Peyer's patch (tissue), 4 donors: Measurements from ENCODE around the gene GRIK3. TPM values are rescaled to one million over a fixed set of nuclear protein-coding genes. Genes with fewer than 3 reads are reported as not detected.

Experiments used
- DNase-seq, 3 donors: peaks; one replicate each; pipeline ENCODE4 v3.0.0-alpha.2; 2017 to 2019
- H3K27ac ChIP-seq, 4 donors: fragments of 200-600 bp; sonication (generic); one replicate each; pipeline ENCODE4 v1.5.1; 2016 to 2019
- H3K27me3 ChIP-seq, 2 donors: fragments of 200-600 bp; sonication (generic); one replicate each; pipeline ENCODE4 v1.5.1; 2019
- H3K36me3 ChIP-seq, 3 donors: fragments of 200-600 bp; sonication (generic); one replicate each; pipeline ENCODE4 v1.5.1; 2016 to 2019
- H3K4me1 ChIP-seq, 4 donors: fragments of 200-600 bp; sonication (generic); one replicate each; pipeline ENCODE4 v1.5.1; 2016 to 2019
- H3K4me3 ChIP-seq, 4 donors: fragments of 200-600 bp; sonication (generic); 1 replicate in 3 of 4; 2 replicates in 1 of 4; pipeline ENCODE4 v1.5.1; 2016 to 2019; ENCODE audit warnings: mild to moderate bottlenecking in 1 of 4
- H3K9me3 ChIP-seq, 4 donors: fragments of 200-600 bp; sonication (generic); one replicate each; pipeline ENCODE4 v1.5.1; 2016 to 2019; ENCODE audit warnings: mild to moderate bottlenecking in 1 of 4
- POLR2A ChIP-seq, 2 donors: fragments of 450-650 bp; IDR thresholded peaks; one replicate each; pipeline ENCODE4 v1.5.1; 2017; ENCODE audit warnings: antibody characterized with exemption in 2 of 2, mild to moderate bottlenecking in 2 of 2, moderate library complexity in 2 of 2
- total RNA-seq, 4 donors: library from RNA; depleted of rRNA; stranded (reverse); fragments of >200 nt; gene quantifications; one replicate each; pipeline ENCODE4 v1.1.0, GENCODE V29; 2016
- TF ChIP-seq, protein P1 (sequence below), 6 experiments: fragments of 450-650 bp in 4 of 6; fragments of 200-600 bp in 2 of 6; sonication (generic) in 1 of 6; IDR thresholded peaks; one replicate each; pipeline ENCODE4 v1.5.1; 2017 to 2019; ENCODE audit warnings: antibody characterized with exemption in 6 of 6, mild to moderate bottlenecking in 3 of 6, moderate library complexity in 1 of 6

GRIK3 gene
- total RNA-seq, 4 donors from 2014 or later, result 0.18 to 0.83 (median 0.62) TPM

DNA sequence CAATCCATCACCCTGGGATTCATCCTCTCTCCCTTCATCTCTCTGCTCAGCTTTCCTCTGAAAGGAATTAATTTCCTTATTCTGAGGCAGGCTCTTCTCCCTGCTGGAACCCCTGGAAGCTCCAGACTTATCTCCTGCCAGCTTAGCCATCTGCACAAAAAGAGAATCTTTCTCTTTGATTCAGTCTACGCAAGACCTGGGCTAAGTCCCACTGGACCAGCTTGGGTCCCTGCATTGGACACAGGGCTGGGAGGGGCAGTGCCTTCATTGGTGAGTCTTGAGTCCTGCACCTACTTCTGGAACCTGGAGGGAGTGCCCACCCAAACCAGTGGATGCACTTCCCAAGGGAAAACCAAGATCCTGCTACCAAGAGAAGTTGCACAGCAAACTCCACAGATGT, 279.9 kb downstream of the GRIK3 start:
- peak in 1 of 3 donors; percentile 15 for DNase-seq
- H3K27ac ChIP-seq, result no peak overlapping the region
- no peaks in the 10 kb centered on the region for H3K4me1 ChIP-seq
- H3K4me3 ChIP-seq, result no peak overlapping the region
- TF ChIP-seq, protein P1, sequence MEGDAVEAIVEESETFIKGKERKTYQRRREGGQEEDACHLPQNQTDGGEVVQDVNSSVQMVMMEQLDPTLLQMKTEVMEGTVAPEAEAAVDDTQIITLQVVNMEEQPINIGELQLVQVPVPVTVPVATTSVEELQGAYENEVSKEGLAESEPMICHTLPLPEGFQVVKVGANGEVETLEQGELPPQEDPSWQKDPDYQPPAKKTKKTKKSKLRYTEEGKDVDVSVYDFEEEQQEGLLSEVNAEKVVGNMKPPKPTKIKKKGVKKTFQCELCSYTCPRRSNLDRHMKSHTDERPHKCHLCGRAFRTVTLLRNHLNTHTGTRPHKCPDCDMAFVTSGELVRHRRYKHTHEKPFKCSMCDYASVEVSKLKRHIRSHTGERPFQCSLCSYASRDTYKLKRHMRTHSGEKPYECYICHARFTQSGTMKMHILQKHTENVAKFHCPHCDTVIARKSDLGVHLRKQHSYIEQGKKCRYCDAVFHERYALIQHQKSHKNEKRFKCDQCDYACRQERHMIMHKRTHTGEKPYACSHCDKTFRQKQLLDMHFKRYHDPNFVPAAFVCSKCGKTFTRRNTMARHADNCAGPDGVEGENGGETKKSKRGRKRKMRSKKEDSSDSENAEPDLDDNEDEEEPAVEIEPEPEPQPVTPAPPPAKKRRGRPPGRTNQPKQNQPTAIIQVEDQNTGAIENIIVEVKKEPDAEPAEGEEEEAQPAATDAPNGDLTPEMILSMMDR (IDR thresholded peaks at IDR 0.05), result no peak
- no peak for TF ChIP-seq POLR2A (IDR thresholded peaks at IDR 0.05)
- H3K27me3 ChIP-seq, result no peaks in the 10 kb centered on the region
- H3K9me3 ChIP-seq, result no peaks in the 10 kb centered on the region
- H3K36me3 ChIP-seq, result no peaks in the 10 kb centered on the region

DNA sequence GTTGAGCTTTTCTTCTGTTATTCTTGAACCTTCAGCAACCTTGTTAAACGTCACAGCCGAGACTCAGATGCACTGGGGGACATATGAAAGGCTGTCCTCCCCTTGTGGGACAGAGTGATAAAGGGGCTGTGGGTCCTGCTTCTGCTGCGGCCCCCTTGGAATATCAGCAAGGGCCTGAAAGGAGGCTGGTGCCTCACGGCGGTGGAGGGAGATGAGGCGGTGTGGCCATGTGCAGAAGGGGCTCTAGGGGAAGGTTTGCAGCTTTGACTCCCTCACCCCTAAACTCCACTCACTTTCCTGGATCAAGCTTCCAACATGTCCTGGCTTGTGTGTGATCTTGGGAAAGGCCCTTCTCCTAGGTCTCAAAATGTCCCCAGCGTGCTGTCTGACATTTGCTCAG, 280.9 kb downstream of the GRIK3 start:
- H3K36me3 ChIP-seq, result no peaks in the 10 kb centered on the region

DNA sequence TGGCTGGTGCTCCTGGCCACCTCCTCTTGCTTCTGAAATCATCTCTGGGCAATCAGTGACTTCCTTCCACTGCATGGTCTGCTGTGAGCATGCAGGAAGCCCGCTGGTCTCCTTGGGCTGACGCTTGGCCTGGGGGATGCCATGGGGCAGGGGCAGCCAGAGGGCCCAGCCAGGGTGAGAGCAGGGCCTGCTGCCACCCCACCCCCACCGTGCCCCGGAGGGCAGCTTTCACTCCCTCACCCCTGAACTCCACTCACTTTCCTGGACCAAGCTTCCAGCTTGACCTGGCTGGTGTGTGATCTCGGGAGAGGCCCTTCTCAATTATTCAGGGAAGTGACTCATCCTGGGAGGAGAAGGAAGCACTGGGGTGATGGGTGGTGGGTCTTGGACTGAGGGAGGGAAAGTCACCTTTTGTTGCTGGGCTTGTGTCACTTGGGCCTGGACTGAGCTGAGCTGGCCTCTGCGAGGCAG, 281.4 kb downstream of the GRIK3 start:
- no peaks in the 10 kb centered on the region for H3K9me3 ChIP-seq
- H3K27ac ChIP-seq, result no peak overlapping the region
- H3K27me3 ChIP-seq, result no peaks in the 10 kb centered on the region
- TF ChIP-seq POLR2A (IDR thresholded peaks at IDR 0.05), result no peak
- TF ChIP-seq, protein P1 (IDR thresholded peaks at IDR 0.05), result no peak
- no peak overlapping the region for H3K4me3 ChIP-seq
- DNase-seq, result peak in 1 of 3 donors; percentile 32
- H3K36me3 ChIP-seq, result no peaks in the 10 kb centered on the region
- H3K4me1 ChIP-seq, result no peaks in the 10 kb centered on the region

More for the DNA sequence above, 280.9 kb downstream of the GRIK3 start:
- DNase-seq, result peak in 1 of 3 donors; percentile 22
- H3K27ac ChIP-seq, result no peak overlapping the region
- no peaks in the 10 kb centered on the region for H3K27me3 ChIP-seq
- H3K9me3 ChIP-seq, result no peaks in the 10 kb centered on the region
- TF ChIP-seq, protein P1 (IDR thresholded peaks at IDR 0.05), result no peak
- TF ChIP-seq POLR2A (IDR thresholded peaks at IDR 0.05), result no peak
- H3K4me1 ChIP-seq, result no peaks in the 10 kb centered on the region
- no peak overlapping the region for H3K4me3 ChIP-seq

DNA sequence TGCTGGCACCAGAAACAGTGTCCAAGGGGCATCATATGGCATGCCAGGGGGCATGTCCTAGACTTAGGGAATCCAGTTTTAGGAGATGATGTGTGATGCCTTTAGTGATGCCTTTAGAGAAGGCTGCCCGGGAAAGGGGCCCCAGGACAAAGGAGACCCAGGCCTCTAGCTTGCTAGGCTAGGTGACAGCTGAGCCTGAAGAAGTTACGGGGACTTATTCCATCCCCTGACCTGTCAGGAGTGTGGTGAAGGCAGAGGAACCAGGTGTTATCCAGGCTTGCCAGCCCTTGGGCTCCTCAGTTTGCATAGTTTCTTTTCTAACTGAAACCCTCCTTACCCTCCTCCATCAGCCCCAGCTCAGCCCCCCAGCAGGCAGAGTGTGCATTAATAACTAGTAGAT, 281.9 kb downstream of the GRIK3 start:
- H3K4me1 ChIP-seq, result no peaks in the 10 kb centered on the region
- no peaks in the 10 kb centered on the region for H3K36me3 ChIP-seq
- H3K4me3 ChIP-seq, result no peak overlapping the region
- TF ChIP-seq, protein P1 (IDR thresholded peaks at IDR 0.05), result no peak
- TF ChIP-seq POLR2A (IDR thresholded peaks at IDR 0.05), result no peak
- no peaks in the 10 kb centered on the region for H3K27me3 ChIP-seq
- no peak overlapping the region for H3K27ac ChIP-seq
- no peaks in the 10 kb centered on the region for H3K9me3 ChIP-seq
- DNase-seq, result peak in 1 of 3 donors; percentile 9

DNA sequence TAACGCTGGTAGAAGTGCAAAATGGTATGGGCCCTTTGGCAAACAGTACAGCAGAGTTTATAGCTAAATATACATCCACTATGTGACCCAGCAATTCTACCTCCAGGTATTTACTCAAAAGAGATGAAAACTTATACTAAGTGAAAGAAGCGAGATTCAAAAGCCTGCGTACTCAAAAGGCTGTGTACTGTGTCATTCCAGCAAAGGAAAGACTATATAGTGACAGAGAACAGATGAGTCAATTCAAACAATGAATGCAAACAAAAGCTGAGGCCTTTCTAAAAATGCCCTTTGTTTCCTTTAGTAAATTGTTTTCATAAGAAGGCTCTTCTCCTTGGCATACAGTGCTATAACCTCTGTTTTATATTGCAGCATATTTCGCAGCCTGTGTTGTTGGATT, 282.8 kb downstream of the GRIK3 start:
- H3K4me1 ChIP-seq, result no peaks in the 10 kb centered on the region
- DNase-seq, result no peak
- no peaks in the 10 kb centered on the region for H3K27me3 ChIP-seq
- H3K27ac ChIP-seq, result no peak overlapping the region
- H3K9me3 ChIP-seq, result no peaks in the 10 kb centered on the region
- TF ChIP-seq, protein P1 (IDR thresholded peaks at IDR 0.05), result no peak
- no peak for TF ChIP-seq POLR2A (IDR thresholded peaks at IDR 0.05)
- no peaks in the 10 kb centered on the region for H3K36me3 ChIP-seq
- H3K4me3 ChIP-seq, result no peak overlapping the region

DNA sequence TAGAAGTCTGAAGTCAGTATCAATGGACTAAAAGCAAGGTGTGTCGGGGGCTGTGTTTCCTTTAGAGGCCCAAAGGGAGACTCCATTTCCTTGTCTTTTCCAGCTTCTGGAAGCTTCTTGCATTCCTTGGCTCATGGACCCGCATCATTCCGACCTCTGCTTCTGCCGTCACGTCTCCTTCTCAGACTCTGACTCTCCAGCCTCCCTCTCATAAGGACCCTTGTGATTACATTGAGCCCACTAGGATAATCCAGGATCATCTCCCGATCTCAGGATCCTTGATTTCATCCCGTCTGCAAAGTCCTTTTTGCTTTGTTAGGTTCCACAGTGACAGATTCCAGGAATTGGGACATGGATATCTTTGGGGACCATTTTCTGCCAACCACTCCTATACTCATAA, 285.8 kb downstream of the GRIK3 start:
- no peak for TF ChIP-seq POLR2A (IDR thresholded peaks at IDR 0.05)
- TF ChIP-seq, protein P1 (IDR thresholded peaks at IDR 0.05), result no peak
- H3K4me1 ChIP-seq, result no peaks in the 10 kb centered on the region
- H3K27me3 ChIP-seq, result no peaks in the 10 kb centered on the region
- H3K9me3 ChIP-seq, result no peaks in the 10 kb centered on the region
- no peaks in the 10 kb centered on the region for H3K36me3 ChIP-seq
- no peak overlapping the region for H3K4me3 ChIP-seq
- peak in 1 of 3 donors; percentile 4 for DNase-seq
- no peak overlapping the region for H3K27ac ChIP-seq
